Mesenchymal stem cell (in vitro differentiated cells and primary cell): ENCODE data around the gene TGFBR1. TPM values are rescaled to one million over a fixed set of nuclear protein-coding genes. Genes with fewer than 3 reads are reported as not detected.
A peak's percentile ranks its signal among the peaks of the same experiment; 100 is the strongest.

Source experiments
- DNase-seq: peaks from one replicate; pipeline ENCODE4 v3.0.0-alpha.2; 2013
- H2AFZ ChIP-seq: one replicate; pipeline ENCODE4 v1.6.1; 2013; ENCODE audit warnings: low read depth, mild to moderate bottlenecking, control low read depth, inconsistent platforms, low read length, moderate library complexity
- H2AK5ac ChIP-seq: 2 replicates; pipeline ENCODE4 v1.6.1; 2013; ENCODE audit warnings: low read length, moderate library complexity, mild to moderate bottlenecking, inconsistent platforms; ENCODE audit not compliant: severe bottlenecking
- H2BK120ac ChIP-seq: one replicate; pipeline ENCODE4 v1.6.1; 2013; ENCODE audit warnings: low read depth, mild to moderate bottlenecking, inconsistent platforms, low read length, moderate library complexity
- H2BK12ac ChIP-seq, 2 experiments: one replicate each; pipeline ENCODE4 v1.6.1; 2013; ENCODE audit warnings: inconsistent platforms in 2 of 2, low read length in 2 of 2, mild to moderate bottlenecking in 2 of 2, moderate library complexity in 2 of 2, control low read depth in 1 of 2
- H2BK15ac ChIP-seq: one replicate; pipeline ENCODE4 v1.6.1; 2013; ENCODE audit warnings: mild to moderate bottlenecking, low read depth, inconsistent platforms; ENCODE audit not compliant: poor library complexity, severe bottlenecking
- H2BK5ac ChIP-seq: 2 replicates; pipeline ENCODE4 v1.6.1; 2013; ENCODE audit warnings: low read depth, mild to moderate bottlenecking, low read length, control low read depth, inconsistent platforms; ENCODE audit not compliant: poor library complexity, severe bottlenecking
- H3K14ac ChIP-seq, 2 experiments: one replicate each; pipeline ENCODE4 v1.6.1; 2013; ENCODE audit warnings: inconsistent platforms in 2 of 2, low read length in 2 of 2, control low read depth in 1 of 2, mild to moderate bottlenecking in 1 of 2, moderate library complexity in 1 of 2
- H3K18ac ChIP-seq, 2 experiments: one replicate each; pipeline ENCODE4 v1.6.1; 2013; ENCODE audit warnings: inconsistent platforms in 2 of 2, low read length in 2 of 2, control low read depth in 1 of 2, low read depth in 1 of 2, mild to moderate bottlenecking in 1 of 2
- H3K23ac ChIP-seq, 2 experiments: one replicate each; pipeline ENCODE4 v1.6.1; 2013; ENCODE audit warnings: inconsistent platforms in 2 of 2, low read length in 2 of 2, mild to moderate bottlenecking in 2 of 2, moderate library complexity in 2 of 2, control low read depth in 1 of 2
- H3K27ac ChIP-seq: 2 replicates; pipeline ENCODE4 v1.5.1; 2013; ENCODE audit warnings: mild to moderate bottlenecking, moderate library complexity, low read length, control low read depth, inconsistent platforms; ENCODE audit not compliant: poor library complexity, severe bottlenecking
- H3K27me3 ChIP-seq, 2 experiments: 2 replicates each; pipeline versions ENCODE4 v1.6.1 to v1.7.0; 2013; ENCODE audit warnings: low read length in 2 of 2, mild to moderate bottlenecking in 2 of 2, moderate library complexity in 2 of 2, control low read depth in 1 of 2, inconsistent platforms in 1 of 2; ENCODE audit not compliant: control insufficient read depth in 1 of 2, insufficient read depth in 1 of 2
- H3K36me3 ChIP-seq, 2 experiments: 2 replicates each; pipeline versions ENCODE4 v1.6.1 to v1.7.0; 2013; ENCODE audit warnings: low read length in 2 of 2, control low read depth in 1 of 2, inconsistent platforms in 1 of 2, low read depth in 1 of 2, mild to moderate bottlenecking in 1 of 2; ENCODE audit not compliant: insufficient read depth in 2 of 2, control insufficient read depth in 1 of 2
- H3K4ac ChIP-seq, 2 experiments: one replicate each; pipeline ENCODE4 v1.6.1; 2013; ENCODE audit warnings: inconsistent platforms in 2 of 2, low read length in 2 of 2, mild to moderate bottlenecking in 2 of 2, moderate library complexity in 2 of 2, control low read depth in 1 of 2, low read depth in 1 of 2
- H3K4me1 ChIP-seq: 2 replicates; pipeline ENCODE4 v1.6.1; 2013; ENCODE audit warnings: low read depth, low read length, control low read depth; ENCODE audit not compliant: control insufficient read depth, insufficient read depth
- H3K4me2 ChIP-seq: 2 replicates; pipeline ENCODE4 v1.6.1; 2013; ENCODE audit warnings: low read length, mild to moderate bottlenecking, inconsistent platforms; ENCODE audit not compliant: poor library complexity, severe bottlenecking
- H3K4me3 ChIP-seq, 2 experiments: 2 replicates each; pipeline versions ENCODE4 v1.5.1 to v1.7.0; 2013; ENCODE audit warnings: low read length in 2 of 2, mild to moderate bottlenecking in 2 of 2, control low read depth in 1 of 2, low read depth in 1 of 2; ENCODE audit not compliant: insufficient read depth in 1 of 2
- H3K79me1 ChIP-seq: replicated peaks from 2 replicates; pipeline ENCODE4 v1.6.1; 2013; ENCODE audit warnings: mild to moderate bottlenecking, control low read depth, low read length, inconsistent platforms; ENCODE audit not compliant: poor library complexity, severe bottlenecking
- H3K9ac ChIP-seq: 2 replicates; pipeline ENCODE4 v1.7.0; 2013; ENCODE audit warnings: mild to moderate bottlenecking, low read length, moderate library complexity
- H3K9me3 ChIP-seq: 2 replicates; pipeline ENCODE4 v1.7.0; 2013; ENCODE audit warnings: mild to moderate bottlenecking, low read length; ENCODE audit not compliant: control insufficient read depth
- H4K8ac ChIP-seq: one replicate; pipeline ENCODE4 v1.6.1; 2013; ENCODE audit warnings: inconsistent platforms, mild to moderate bottlenecking, low read length, moderate library complexity
- H4K91ac ChIP-seq: one replicate; pipeline ENCODE4 v1.6.1; 2013; ENCODE audit warnings: mild to moderate bottlenecking, low read length, inconsistent platforms
- WGBS: methylation state at CpG from one replicate; pipeline ENCODE4 v1.1.7; 2013; ENCODE audit warnings: mixed read lengths; 5-methylcytosine and 5-hydroxymethylcytosine counted together
- polyA plus RNA-seq, 2 experiments: library from polyadenylated mRNA; stranded (reverse); fragments of 200-250 nt; gene quantifications; one replicate each; pipeline ENCODE4 v1.2.3, GENCODE V29; 2013

TGFBR1 gene
- 55.8 TPM for polyA plus RNA-seq (2013, experiment 1 of 2)
- polyA plus RNA-seq (2013, experiment 2 of 2), result 57.6 TPM

- H2AK5ac ChIP-seq, result peak within 1 kb of the TSS; percentile 74
- H2BK5ac ChIP-seq, result peak within 1 kb of the TSS; percentile 94
- H3K14ac ChIP-seq, result peak within 1 kb of the TSS in 1 of 2 experiments; percentile 99
- H3K27ac ChIP-seq, result peak within 1 kb of the TSS; percentile 61
- H2BK12ac ChIP-seq, result peak within 1 kb of the TSS; percentile 80 to 88
- DNase-seq, result peak; percentile 91
- H2BK120ac ChIP-seq, result peak within 1 kb of the TSS; percentile 95
- no peaks in the 10 kb centered on the region for H3K27me3 ChIP-seq
- H3K18ac ChIP-seq, result peak within 1 kb of the TSS; percentile 88 to 98
- H3K4me2 ChIP-seq, result peak within 1 kb of the TSS; percentile 85
- peak within 1 kb of the TSS; percentile 85 for H2AFZ ChIP-seq
- under 1% methylated on average over 35 of the region's 60 CpGs for WGBS
- H3K23ac ChIP-seq, result peak within 1 kb of the TSS in 1 of 2 experiments; percentile 93
- peak within 1 kb of the TSS; percentile 89 to 96 for H3K4me3 ChIP-seq
- H3K4ac ChIP-seq, result peak within 1 kb of the TSS; percentile 95 to 99
- H3K9me3 ChIP-seq, result no peaks in the 10 kb centered on the region
- H3K9ac ChIP-seq, result peak within 1 kb of the TSS; percentile 93
- H3K79me1 ChIP-seq, result no peaks in the 10 kb centered on the region
- H4K8ac ChIP-seq, result peak within 1 kb of the TSS; percentile 96
- no peaks in the 10 kb centered on the region for H3K36me3 ChIP-seq
- H3K4me1 ChIP-seq, result peaks cover 10% of the 10 kb centered on the region
- H4K91ac ChIP-seq, result peak within 1 kb of the TSS; percentile 92
- H2BK15ac ChIP-seq, result peak within 1 kb of the TSS; percentile 98
Observed at GRCh38 chr9:99104459-99105151, at the start of gene TGFBR1. Gene TGFBR1 (plus strand): TSS chr9:99105113. CDS start chr9:99105206, 93 bp downstream.

GRCh38 chr9:99055384-99055783 lies 49.5 kb upstream of the TGFBR1 start:
- H3K79me1 ChIP-seq, result no peaks in the 10 kb centered on the region
- peak overlapping the region; percentile 5 for H4K91ac ChIP-seq
- peak overlapping the region in 1 of 2 experiments; percentile 45 for H3K4ac ChIP-seq
- peaks cover 14% of the 10 kb centered on the region for H3K4me1 ChIP-seq
- H3K4me3 ChIP-seq, result no peak overlapping the region
- no peak overlapping the region for H2BK120ac ChIP-seq
- no peak overlapping the region for H2BK5ac ChIP-seq
- no peak overlapping the region for H4K8ac ChIP-seq
- H3K36me3 ChIP-seq, result peaks cover 0 to 16% of the 10 kb centered on the region in 2 experiments
- peak overlapping the region; percentile 0 to 13 for H3K18ac ChIP-seq
- H2BK12ac ChIP-seq, result peak overlapping the region; percentile 23 to 60
- H3K14ac ChIP-seq, result no peak overlapping the region
- H3K23ac ChIP-seq, result no peak overlapping the region
- H2AFZ ChIP-seq, result no peak overlapping the region
- H3K4me2 ChIP-seq, result no peak overlapping the region
- H3K9ac ChIP-seq, result no peak overlapping the region
- no peaks in the 10 kb centered on the region for H3K27me3 ChIP-seq
- H3K9me3 ChIP-seq, result no peaks in the 10 kb centered on the region
- H3K27ac ChIP-seq, result no peak overlapping the region
- no peak for DNase-seq
- WGBS, result 100% methylated on average over 1 of the region's 1 CpG
- H2BK15ac ChIP-seq, result no peak overlapping the region
- no peak overlapping the region for H2AK5ac ChIP-seq

GRCh38 chr9:99056186-99056585 lies 48.7 kb upstream of the TGFBR1 start:
- no peak overlapping the region for H2BK15ac ChIP-seq
- no peaks in the 10 kb centered on the region for H3K79me1 ChIP-seq
- H3K4me1 ChIP-seq, result peaks cover 12% of the 10 kb centered on the region
- peak overlapping the region in 1 of 2 experiments; percentile 58 for H3K14ac ChIP-seq
- no peak overlapping the region for H2BK5ac ChIP-seq
- no peak for DNase-seq
- H3K23ac ChIP-seq, result no peak overlapping the region
- H3K9me3 ChIP-seq, result no peaks in the 10 kb centered on the region
- H2BK120ac ChIP-seq, result peak overlapping the region; percentile 9
- peaks cover 0 to 19% of the 10 kb centered on the region in 2 experiments for H3K36me3 ChIP-seq
- peak overlapping the region in 1 of 2 experiments; percentile 17 for H3K4ac ChIP-seq
- H3K9ac ChIP-seq, result no peak overlapping the region
- 96% methylated on average over 6 of the region's 6 CpGs for WGBS
- peak overlapping the region; percentile 80 for H4K91ac ChIP-seq
- no peak overlapping the region for H2AFZ ChIP-seq
- no peak overlapping the region for H3K4me3 ChIP-seq
- no peak overlapping the region for H3K4me2 ChIP-seq
- peak overlapping the region in 1 of 2 experiments; percentile 64 for H3K18ac ChIP-seq
- no peak overlapping the region for H3K27ac ChIP-seq
- H4K8ac ChIP-seq, result no peak overlapping the region
- peak overlapping the region; percentile 59 to 65 for H2BK12ac ChIP-seq
- H3K27me3 ChIP-seq, result no peaks in the 10 kb centered on the region
- peak overlapping the region; percentile 79 for H2AK5ac ChIP-seq

- 62% methylated on average over 4 of the region's 5 CpGs for WGBS
- H2BK15ac ChIP-seq, result no peak overlapping the region
- H3K4me2 ChIP-seq, result no peak overlapping the region
Observed at GRCh38 chr9:99056886-99057664, 47.8 kb upstream of the TGFBR1 start.

More at GRCh38 chr9:99056886-99057664, 47.8 kb upstream of the TGFBR1 start:
- Histone ChIP-seq H3K36me3 (peaks cover 0 to 23% of the 10 kb centered on the region in 2 experiments), H3K23ac (no peak overlapping the region), H3K27ac (peak overlapping the region; percentile 66), H2AK5ac (peak overlapping the region; percentile 34), H3K14ac (peak overlapping the region in 1 of 2 experiments; percentile 44), H4K8ac (no peak overlapping the region), H3K79me1 (no peaks in the 10 kb centered on the region), H3K4me1 (peaks cover 12% of the 10 kb centered on the region), H3K4ac (peak overlapping the region; percentile 20 to 91), H2BK5ac (peak overlapping the region; percentile 1), H2BK12ac (peak overlapping the region; percentile 87 to 96), H3K4me3 (no peak overlapping the region), H3K18ac (peak overlapping the region; percentile 67 to 87), H3K9ac (no peak overlapping the region), H2AFZ (no peak overlapping the region), H3K9me3 (no peaks in the 10 kb centered on the region), H4K91ac (peak overlapping the region; percentile 87), H3K27me3 (no peaks in the 10 kb centered on the region), H2BK120ac (peak overlapping the region; percentile 22)
- peak; percentile 95 for DNase-seq
